ENCODE results near the gene NPR1. TPM values are rescaled to one million over a fixed set of nuclear protein-coding genes. Genes with fewer than 3 reads are reported as not detected.

The NPR1 gene
- polyA plus RNA-seq, 3 donors from 2014 or later, result not detected

DNA sequence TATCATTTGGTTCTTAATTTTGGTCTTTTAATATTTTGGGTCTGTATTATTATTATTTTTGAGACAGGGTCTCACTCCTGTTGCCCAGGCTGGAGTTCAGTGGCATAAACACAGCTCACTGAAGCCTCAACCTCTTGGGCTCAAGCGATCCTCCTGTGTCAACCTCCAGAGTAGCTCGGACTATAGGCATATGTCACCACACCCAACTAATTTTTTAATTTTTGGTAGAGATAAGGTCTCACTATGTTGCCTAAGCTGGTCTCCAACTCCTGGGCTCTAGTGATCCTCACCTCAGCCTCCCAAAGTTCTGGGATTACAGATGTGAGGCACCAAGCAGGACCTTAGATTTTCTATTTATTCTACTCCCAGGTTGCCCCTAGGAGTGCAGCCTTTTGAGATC lies 5.0 kb upstream of the NPR1 start:
- H3K9me3 Mint-ChIP-seq, result no peaks in the 10 kb centered on the region
- H3K36me3 Mint-ChIP-seq, result peaks cover 0 to 6% (median 0%) of the 10 kb centered on the region in 3 donors
- peak overlapping the region in 4 of 5 donors; percentile 52 to 84 (median 68) for H3K4me3 Mint-ChIP-seq
- peaks cover 22 to 24% of the 10 kb centered on the region in 2 donors for H3K4me1 Mint-ChIP-seq
- H3K27me3 Mint-ChIP-seq (ENCODE audit: low read depth in 3 of 3), result peaks cover 7 to 12% (median 11%) of the 10 kb centered on the region in 3 donors
- H3K27ac Mint-ChIP-seq, result peak overlapping the region in 4 of 6 donors; percentile 70 to 78 (median 73)
- DNase-seq, result no peak

DNA sequence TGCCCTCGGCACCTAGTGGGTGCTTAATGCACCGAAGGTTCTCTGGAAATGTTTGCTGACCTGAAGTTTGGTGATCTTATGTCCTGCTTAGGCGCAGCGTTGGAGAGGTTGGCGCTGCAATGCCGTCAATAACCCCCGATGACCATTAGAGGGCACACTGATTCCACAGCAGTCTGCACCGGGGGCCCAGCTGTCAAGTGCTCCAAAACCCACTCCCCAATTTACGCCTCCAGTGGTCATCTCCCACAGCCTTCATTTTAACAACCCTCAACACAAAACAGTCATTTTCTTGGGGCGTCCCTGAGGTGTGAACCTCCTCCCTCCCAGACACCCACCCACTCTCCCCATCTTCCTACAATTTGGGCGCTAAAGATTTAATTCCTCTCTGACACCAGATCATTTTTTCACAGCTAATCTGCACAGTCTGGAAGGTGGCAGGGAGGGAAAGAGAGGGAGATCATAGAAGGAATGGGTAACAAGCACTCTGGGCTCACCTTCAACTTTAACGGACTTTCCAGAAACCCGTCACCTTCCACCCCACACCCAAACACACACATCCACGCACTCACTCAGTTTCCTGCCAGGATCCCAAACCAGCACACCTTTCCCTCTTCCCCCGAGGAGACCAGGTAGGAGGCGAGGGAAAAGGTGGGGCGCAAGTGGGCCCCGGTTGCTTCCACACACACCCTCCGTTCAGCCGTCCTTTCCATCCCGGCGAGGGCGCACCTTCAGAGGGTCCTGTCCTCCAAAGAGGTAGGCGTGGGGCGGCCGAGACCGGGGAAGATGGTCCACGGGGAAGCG lies 570 bp upstream of the NPR1 start:
- DNase-seq, result peak; percentile 29 to 47 (median 44)
- H3K27me3 Mint-ChIP-seq (ENCODE audit: low read depth in 3 of 3), result peaks cover 15 to 37% (median 19%) of the 10 kb centered on the region in 3 donors
- no peak overlapping the region for H3K27ac Mint-ChIP-seq
- no peaks in the 10 kb centered on the region for H3K36me3 Mint-ChIP-seq
- H3K4me1 Mint-ChIP-seq, result peaks cover 17 to 25% of the 10 kb centered on the region in 2 donors
- H3K9me3 Mint-ChIP-seq, result no peaks in the 10 kb centered on the region
- peak overlapping the region; percentile 65 to 86 (median 78) for H3K4me3 Mint-ChIP-seq

- H3K36me3 Mint-ChIP-seq, result no peaks in the 10 kb centered on the region
- DNase-seq, result peak in 2 of 3 donors; percentile 10 to 21
- peaks cover 15 to 40% (median 23%) of the 10 kb centered on the region in 3 donors for H3K27me3 Mint-ChIP-seq (ENCODE audit: low read depth in 3 of 3)
- H3K27ac Mint-ChIP-seq, result peak overlapping the region in 1 of 6 donors; percentile 7
- no peaks in the 10 kb centered on the region for H3K9me3 Mint-ChIP-seq
- H3K4me1 Mint-ChIP-seq, result peaks cover 17 to 20% of the 10 kb centered on the region in 2 donors
- H3K4me3 Mint-ChIP-seq, result peak overlapping the region; percentile 59 to 83 (median 74)
Observed at GRCh38 chr1:153679337-153680119, 1.0 kb downstream of the NPR1 start.

- no peaks in the 10 kb centered on the region for H3K36me3 Mint-ChIP-seq
- peak overlapping the region in 4 of 5 donors; percentile 26 to 83 (median 74) for H3K4me3 Mint-ChIP-seq
- H3K27ac Mint-ChIP-seq, result no peak overlapping the region
- peaks cover 17 to 20% of the 10 kb centered on the region in 2 donors for H3K4me1 Mint-ChIP-seq
- DNase-seq, result no peak
- no peaks in the 10 kb centered on the region for H3K9me3 Mint-ChIP-seq
- peaks cover 15 to 40% (median 23%) of the 10 kb centered on the region in 3 donors for H3K27me3 Mint-ChIP-seq (ENCODE audit: low read depth in 3 of 3)
Observed at GRCh38 chr1:153680120-153680403, 1.6 kb downstream of the NPR1 start.

GRCh38 chr1:153682730-153683129 lies 4.2 kb downstream of the NPR1 start:
- DNase-seq, result no peak
- H3K27ac Mint-ChIP-seq, result no peak overlapping the region
- no peak overlapping the region for H3K4me3 Mint-ChIP-seq

GRCh38 chr1:153683854-153684253 lies 5.4 kb downstream of the NPR1 start:
- no peak for DNase-seq
- peaks cover 0 to 2% (median 0%) of the 10 kb centered on the region in 6 donors for H3K9me3 Mint-ChIP-seq
- H3K27ac Mint-ChIP-seq, result peak overlapping the region in 1 of 6 donors; percentile 49
- no peak overlapping the region for H3K4me3 Mint-ChIP-seq
- no peaks in the 10 kb centered on the region for H3K36me3 Mint-ChIP-seq
- peaks cover 6% of the 10 kb centered on the region in 2 donors for H3K4me1 Mint-ChIP-seq
- peaks cover 9 to 30% (median 15%) of the 10 kb centered on the region in 3 donors for H3K27me3 Mint-ChIP-seq (ENCODE audit: low read depth in 3 of 3)

More at GRCh38 chr1:153682730-153683129, 4.2 kb downstream of the NPR1 start:
- Mint-ChIP-seq H3K27me3 (ENCODE audit: low read depth in 3 of 3) (peaks cover 9 to 37% (median 22%) of the 10 kb centered on the region in 3 donors), H3K36me3 (no peaks in the 10 kb centered on the region), H3K9me3 (no peaks in the 10 kb centered on the region), H3K4me1 (peaks cover 15 to 16% of the 10 kb centered on the region in 2 donors)

DNA sequence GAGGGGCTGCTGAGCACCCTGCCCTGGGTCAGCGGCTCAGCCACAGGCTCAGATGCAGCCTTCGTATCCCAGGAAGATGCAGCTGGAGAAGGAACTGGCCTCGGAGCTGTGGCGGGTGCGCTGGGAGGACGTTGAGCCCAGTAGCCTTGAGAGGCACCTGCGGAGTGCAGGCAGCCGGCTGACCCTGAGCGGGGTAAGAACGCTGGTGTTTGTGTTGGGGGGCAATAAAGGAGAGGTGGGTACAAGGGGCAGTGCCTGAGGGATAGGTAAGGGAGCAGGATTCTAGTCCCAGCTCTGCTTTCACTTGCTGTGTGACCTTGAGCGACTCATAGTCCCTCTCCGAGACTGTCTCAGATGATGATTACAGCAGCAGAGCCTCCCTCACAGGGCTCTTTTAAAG lies 6.4 kb downstream of the NPR1 start:
- DNase-seq, result no peak
- Mint-ChIP-seq H3K4me3 (no peak overlapping the region), H3K9me3 (peaks cover 0 to 2% (median 0%) of the 10 kb centered on the region in 6 donors), H3K36me3 (no peaks in the 10 kb centered on the region), H3K27me3 (ENCODE audit: low read depth in 3 of 3) (peaks cover 4 to 26% (median 12%) of the 10 kb centered on the region in 3 donors), H3K4me1 (peaks cover 2% of the 10 kb centered on the region in 2 donors), H3K27ac (no peak overlapping the region)

DNA sequence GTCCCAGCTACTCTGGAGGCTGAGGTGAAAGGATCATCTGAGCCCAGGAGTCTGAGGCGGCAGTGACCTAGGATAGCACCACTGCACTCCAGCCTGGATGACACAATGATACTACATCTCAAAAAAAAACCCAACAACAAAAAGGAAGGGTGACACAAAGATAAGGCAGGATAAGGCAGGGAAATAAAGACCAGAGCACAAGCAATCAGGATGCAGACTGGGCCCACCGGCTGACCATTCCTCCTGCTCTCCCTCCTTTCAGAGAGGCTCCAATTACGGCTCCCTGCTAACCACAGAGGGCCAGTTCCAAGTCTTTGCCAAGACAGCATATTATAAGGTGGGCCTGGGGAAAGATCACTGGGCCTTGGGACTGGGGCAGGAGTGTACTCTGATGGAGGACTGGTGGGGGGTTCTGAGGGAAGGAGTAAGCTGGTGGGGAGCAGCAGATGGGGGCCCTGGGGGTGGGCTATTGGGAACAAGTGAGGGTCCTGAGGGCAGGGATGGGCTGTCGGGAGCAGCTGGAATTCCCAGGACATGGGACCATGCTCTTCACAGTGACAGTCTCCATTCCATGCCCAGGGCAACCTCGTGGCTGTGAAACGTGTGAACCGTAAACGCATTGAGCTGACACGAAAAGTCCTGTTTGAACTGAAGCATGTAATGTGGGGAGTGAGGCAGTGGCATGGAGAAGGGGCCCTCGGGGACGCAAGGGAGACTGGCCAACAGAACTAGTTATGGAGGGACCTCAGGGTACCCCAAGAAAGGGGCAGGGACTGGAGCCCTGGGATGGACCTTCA lies 7.3 kb downstream of the NPR1 start:
- H3K4me3 Mint-ChIP-seq, result no peak overlapping the region
- DNase-seq, result no peak
- H3K9me3 Mint-ChIP-seq, result peaks cover 0 to 2% (median 0%) of the 10 kb centered on the region in 6 donors
- peaks cover 2 to 18% (median 8%) of the 10 kb centered on the region in 3 donors for H3K27me3 Mint-ChIP-seq (ENCODE audit: low read depth in 3 of 3)
- H3K36me3 Mint-ChIP-seq, result no peaks in the 10 kb centered on the region
- no peaks in the 10 kb centered on the region for H3K4me1 Mint-ChIP-seq
- H3K27ac Mint-ChIP-seq, result no peak overlapping the region

GRCh38 chr1:153687346-153688125 lies 9.0 kb downstream of the NPR1 start:
- H3K4me1 Mint-ChIP-seq, result no peaks in the 10 kb centered on the region
- DNase-seq, result no peak
- H3K9me3 Mint-ChIP-seq, result peaks cover 0 to 2% (median 0%) of the 10 kb centered on the region in 6 donors
- no peak overlapping the region for H3K4me3 Mint-ChIP-seq
- H3K27me3 Mint-ChIP-seq (ENCODE audit: low read depth in 3 of 3), result peaks cover 0 to 7% (median 5%) of the 10 kb centered on the region in 3 donors
- no peak overlapping the region for H3K27ac Mint-ChIP-seq
- H3K36me3 Mint-ChIP-seq, result no peaks in the 10 kb centered on the region

DNA sequence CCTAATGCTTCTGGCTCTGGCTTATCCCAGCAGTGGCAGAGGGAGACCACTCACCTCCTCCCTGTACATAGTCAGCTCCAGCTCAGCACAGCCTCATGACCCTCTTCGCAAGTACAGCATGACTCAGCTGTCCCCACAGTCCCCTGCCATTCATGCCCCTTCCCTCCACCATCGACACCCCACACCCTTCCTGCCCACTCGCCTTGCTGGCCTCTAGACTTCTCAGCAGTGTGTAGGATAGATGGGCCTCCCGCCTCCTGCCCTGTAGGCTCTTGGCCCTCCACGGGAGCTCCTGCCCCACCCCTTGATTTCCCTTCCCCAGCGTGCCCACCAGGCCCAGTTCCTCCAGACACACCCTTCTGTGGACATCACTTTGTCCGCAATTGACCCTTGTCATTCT lies 9.8 kb downstream of the NPR1 start:
- Mint-ChIP-seq H3K36me3 (no peaks in the 10 kb centered on the region), H3K4me1 (no peaks in the 10 kb centered on the region), H3K27me3 (ENCODE audit: low read depth in 3 of 3) (peaks cover 0 to 7% (median 5%) of the 10 kb centered on the region in 3 donors), H3K9me3 (peaks cover 0 to 2% (median 0%) of the 10 kb centered on the region in 6 donors), H3K4me3 (no peak overlapping the region), H3K27ac (no peak overlapping the region)
- no peak for DNase-seq

DNA sequence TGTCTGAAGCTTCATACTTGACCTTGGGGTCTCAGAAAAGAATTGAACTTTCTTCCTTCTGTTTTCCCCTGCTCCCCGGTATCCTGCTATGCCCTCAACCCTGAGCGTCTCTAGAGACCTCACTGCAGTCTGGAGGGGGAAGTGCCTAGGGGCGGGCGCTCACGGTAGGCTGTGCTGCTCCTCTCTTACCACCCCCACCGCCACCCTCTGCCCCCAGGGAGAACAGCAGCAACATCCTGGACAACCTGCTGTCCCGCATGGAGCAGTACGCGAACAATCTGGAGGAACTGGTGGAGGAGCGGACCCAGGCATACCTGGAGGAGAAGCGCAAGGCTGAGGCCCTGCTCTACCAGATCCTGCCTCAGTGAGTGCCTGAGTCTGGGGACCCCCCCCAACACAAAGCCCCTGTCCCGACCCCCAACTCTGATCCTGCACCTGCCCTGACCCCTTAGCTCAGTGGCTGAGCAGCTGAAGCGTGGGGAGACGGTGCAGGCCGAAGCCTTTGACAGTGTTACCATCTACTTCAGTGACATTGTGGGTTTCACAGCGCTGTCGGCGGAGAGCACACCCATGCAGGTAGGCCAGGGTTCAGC lies 10.3 kb downstream of the NPR1 start:
- Mint-ChIP-seq H3K9me3 (peaks cover 0 to 2% (median 0%) of the 10 kb centered on the region in 6 donors), H3K4me3 (no peak overlapping the region)

DNA sequence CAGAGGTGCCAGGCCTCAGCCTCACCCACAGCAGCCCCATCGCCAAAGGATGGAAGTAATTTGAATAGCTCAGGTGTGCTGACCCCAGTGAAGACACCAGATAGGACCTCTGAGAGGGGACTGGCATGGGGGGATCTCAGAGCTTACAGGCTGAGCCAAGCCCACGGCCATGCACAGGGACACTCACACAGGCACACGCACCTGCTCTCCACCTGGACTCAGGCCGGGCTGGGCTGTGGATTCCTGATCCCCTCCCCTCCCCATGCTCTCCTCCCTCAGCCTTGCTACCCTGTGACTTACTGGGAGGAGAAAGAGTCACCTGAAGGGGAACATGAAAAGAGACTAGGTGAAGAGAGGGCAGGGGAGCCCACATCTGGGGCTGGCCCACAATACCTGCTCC lies 15.0 kb downstream of the NPR1 start:
- Mint-ChIP-seq H3K27me3 (ENCODE audit: low read depth in 3 of 3) (peaks cover 0 to 2% (median 0%) of the 10 kb centered on the region in 3 donors), H3K4me1 (no peaks in the 10 kb centered on the region), H3K4me3 (no peak overlapping the region), H3K27ac (no peak overlapping the region), H3K36me3 (no peaks in the 10 kb centered on the region), H3K9me3 (peaks cover 0 to under 1% (median 0%) of the 10 kb centered on the region in 6 donors)
- no peak for DNase-seq

More for the DNA sequence above, 10.3 kb downstream of the NPR1 start:
- Mint-ChIP-seq H3K36me3 (no peaks in the 10 kb centered on the region), H3K27me3 (ENCODE audit: low read depth in 3 of 3) (peaks cover 0 to 7% (median 4%) of the 10 kb centered on the region in 3 donors), H3K4me1 (no peaks in the 10 kb centered on the region), H3K27ac (no peak overlapping the region)
- no peak for DNase-seq
